HG02884 (cell line): Measurements from ENCODE around the gene OR1F1.
"Not testable (repeated sequence)": the region's sequence is repeated elsewhere in the genome, so short reads cannot be mapped to it uniquely, and the experiment has no call there.

Source experiments
- ATAC-seq: cut with Tn5 transposase; IDR thresholded peaks from one replicate; pipeline ENCODE4 v1.9.1; 2021; ENCODE audit warnings: mild to moderate bottlenecking, moderate library complexity; ENCODE audit not compliant: unreplicated experiment

OR1F1 gene

GRCh38 chr16:3150346-3151218 is 37.4 kb upstream of the OR1F1 start:
- peak; percentile 59 for ATAC-seq

- no peak for ATAC-seq
These were observed 36.1 kb upstream of the OR1F1 start for GRCh38 chr16:3152027-3152276.

GRCh38 chr16:3152277-3152990 is 35.6 kb upstream of the OR1F1 start:
- ATAC-seq: no peak

GRCh38 chr16:3152991-3153368 is 35.0 kb upstream of the OR1F1 start:
- no peak for ATAC-seq

GRCh38 chr16:3155181-3155580 is 32.8 kb upstream of the OR1F1 start:
- ATAC-seq: no peak

- ATAC-seq: no peak
These were observed 32.0 kb upstream of the OR1F1 start for GRCh38 chr16:3155972-3156371.

GRCh38 chr16:3157229-3158025 is 30.6 kb upstream of the OR1F1 start:
- ATAC-seq: no peak

- ATAC-seq: no peak
These were observed 29.9 kb upstream of the OR1F1 start for GRCh38 chr16:3158026-3158509.

GRCh38 chr16:3158510-3159314 is 29.3 kb upstream of the OR1F1 start:
- no peak for ATAC-seq

GRCh38 chr16:3161235-3162018 is 26.6 kb upstream of the OR1F1 start:
- no peak for ATAC-seq

GRCh38 chr16:3164121-3164991 is 23.6 kb upstream of the OR1F1 start:
- no peak for ATAC-seq

GRCh38 chr16:3165111-3165822 is 22.7 kb upstream of the OR1F1 start:
- ATAC-seq: no peak

GRCh38 chr16:3166505-3166886 is 21.5 kb upstream of the OR1F1 start:
- no peak for ATAC-seq

GRCh38 chr16:3168729-3169128 is 19.3 kb upstream of the OR1F1 start:
- ATAC-seq: not testable (repeated sequence)

- no peak for ATAC-seq
These were observed 17.4 kb upstream of the OR1F1 start for GRCh38 chr16:3170440-3171180.

- ATAC-seq: no peak
These were observed 16.7 kb upstream of the OR1F1 start for GRCh38 chr16:3171181-3171854.
